Immature natural killer cell (primary cell): ENCODE measurements around the gene CDH11. TPM values are rescaled to one million over a fixed set of nuclear protein-coding genes. Genes with fewer than 3 reads are reported as not detected.

Experiments
- DNase-seq, 3 donors: peaks; one replicate each; pipeline ENCODE4 v3.0.0; 2022; ENCODE audit warnings: mixed read lengths in 1 of 3
- H3K27ac Mint-ChIP-seq, 6 donors: one replicate each; pipeline ENCODE4 v1.8.0; 2020; ENCODE audit warnings: mixed read lengths in 6 of 6, mild to moderate bottlenecking in 5 of 6, inconsistent platforms in 4 of 6, moderate library complexity in 3 of 6
- H3K27me3 Mint-ChIP-seq, 3 donors: one replicate each; pipeline ENCODE4 v1.8.0; 2020 to 2021; ENCODE audit warnings: low read depth in 3 of 3, mild to moderate bottlenecking in 3 of 3, mixed read lengths in 3 of 3, moderate library complexity in 3 of 3, inconsistent platforms in 1 of 3
- H3K36me3 Mint-ChIP-seq, 3 donors: one replicate each; pipeline ENCODE4 v1.8.0; 2020; ENCODE audit warnings: mixed read lengths in 3 of 3, inconsistent platforms in 2 of 3, mild to moderate bottlenecking in 2 of 3
- H3K4me1 Mint-ChIP-seq, 2 donors: one replicate each; pipeline ENCODE4 v1.8.0; 2020; ENCODE audit warnings: inconsistent platforms in 2 of 2, mild to moderate bottlenecking in 2 of 2, mixed read lengths in 2 of 2, moderate library complexity in 1 of 2
- H3K4me3 Mint-ChIP-seq, 5 donors: one replicate each; pipeline ENCODE4 v1.8.0; 2020; ENCODE audit warnings: mild to moderate bottlenecking in 5 of 5, mixed read lengths in 5 of 5, inconsistent platforms in 3 of 5, moderate library complexity in 3 of 5
- H3K9me3 Mint-ChIP-seq, 6 donors: one replicate each; pipeline ENCODE4 v1.8.0; 2020; ENCODE audit warnings: mild to moderate bottlenecking in 6 of 6, mixed read lengths in 6 of 6, inconsistent platforms in 4 of 6, moderate library complexity in 3 of 6
- polyA plus RNA-seq, 3 donors: library from polyadenylated mRNA; unstranded; fragments of 300-500 nt; fragmentation: Illumina TruSeq; gene quantifications; one replicate each; pipeline ENCODE4 v1.2.3, GENCODE V29; 2021

The CDH11 gene
- polyA plus RNA-seq, 3 donors from 2014 or later: not detected

- peaks cover 0 to 23% (median 5%) of the 10 kb centered on the region in 6 donors for H3K9me3 Mint-ChIP-seq
- no peak for DNase-seq
- peaks cover 0 to 4% (median 0%) of the 10 kb centered on the region in 3 donors for H3K27me3 Mint-ChIP-seq
- H3K27ac Mint-ChIP-seq: no peak overlapping the region
- H3K4me3 Mint-ChIP-seq: no peak overlapping the region
- no peaks in the 10 kb centered on the region for H3K4me1 Mint-ChIP-seq
- H3K36me3 Mint-ChIP-seq: no peaks in the 10 kb centered on the region
Observed at GRCh38 chr16:65059406-65059980, 62.4 kb downstream of the CDH11 start.

- H3K4me3 Mint-ChIP-seq: peak overlapping the region in 1 of 5 donors; percentile 15
- no peak for DNase-seq
- no peaks in the 10 kb centered on the region for H3K36me3 Mint-ChIP-seq
- no peak overlapping the region for H3K27ac Mint-ChIP-seq
- peaks cover 0 to 4% (median 0%) of the 10 kb centered on the region in 3 donors for H3K27me3 Mint-ChIP-seq
- no peaks in the 10 kb centered on the region for H3K4me1 Mint-ChIP-seq
- H3K9me3 Mint-ChIP-seq: peaks cover 0 to 31% (median 10%) of the 10 kb centered on the region in 6 donors
Observed at GRCh38 chr16:65057184-65057583, 64.7 kb downstream of the CDH11 start.

DNA sequence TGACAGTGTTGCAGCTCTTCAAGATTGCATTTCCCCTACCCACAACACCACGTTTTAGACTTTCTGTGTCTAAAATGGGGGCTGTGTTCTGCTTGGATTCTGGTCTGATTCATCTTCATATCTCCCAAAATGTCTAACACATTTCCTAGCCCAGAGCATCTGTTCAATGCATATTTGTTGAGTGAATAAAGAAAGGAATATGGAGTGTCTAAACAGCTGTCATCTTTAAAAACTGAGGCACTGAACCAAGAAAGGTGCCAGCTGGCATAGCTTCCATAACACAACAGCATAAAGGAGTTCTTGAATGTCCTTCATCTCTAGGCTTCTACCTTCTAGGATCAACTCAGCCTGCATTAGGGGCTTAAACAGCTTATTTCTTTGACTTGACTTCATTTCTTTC lies 67.4 kb downstream of the CDH11 start:
- Mint-ChIP-seq H3K4me3 (no peak overlapping the region), H3K9me3 (peaks cover 0 to 27% (median 7%) of the 10 kb centered on the region in 6 donors), H3K4me1 (no peaks in the 10 kb centered on the region), H3K27ac (no peak overlapping the region), H3K36me3 (no peaks in the 10 kb centered on the region), H3K27me3 (peaks cover 0 to 4% (median 0%) of the 10 kb centered on the region in 3 donors)
- DNase-seq: no peak

DNA sequence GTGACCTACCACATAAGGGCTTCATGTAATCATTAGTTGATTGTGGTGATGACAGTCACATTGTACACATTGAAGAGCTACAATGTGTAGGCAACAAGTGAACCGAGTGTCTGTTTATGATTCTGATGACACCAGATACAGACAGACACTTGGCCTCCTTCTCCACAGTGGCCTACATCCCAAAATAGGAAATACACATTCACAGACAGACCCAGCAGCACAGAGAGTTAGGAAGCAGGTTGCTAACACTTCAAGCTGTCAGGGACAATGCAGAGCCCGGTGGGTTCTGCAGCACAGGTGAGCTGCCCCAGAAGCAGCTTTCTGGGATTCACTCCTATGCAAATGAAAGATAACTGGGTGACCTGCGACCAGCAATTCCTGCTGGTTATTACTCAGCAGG lies 72.2 kb downstream of the CDH11 start:
- Mint-ChIP-seq H3K36me3 (no peaks in the 10 kb centered on the region), H3K4me1 (no peaks in the 10 kb centered on the region), H3K27ac (no peak overlapping the region), H3K4me3 (no peak overlapping the region), H3K27me3 (peaks cover 0 to 4% (median 0%) of the 10 kb centered on the region in 3 donors), H3K9me3 (peaks cover 0 to 19% (median 6%) of the 10 kb centered on the region in 6 donors)
- DNase-seq: no peak

- Mint-ChIP-seq H3K9me3 (peaks cover 0 to 17% (median 4%) of the 10 kb centered on the region in 6 donors), H3K27me3 (peaks cover 0 to 8% (median 0%) of the 10 kb centered on the region in 3 donors), H3K4me1 (no peaks in the 10 kb centered on the region), H3K27ac (no peak overlapping the region), H3K4me3 (no peak overlapping the region), H3K36me3 (no peaks in the 10 kb centered on the region)
- DNase-seq: no peak
Observed at GRCh38 chr16:65045961-65046360, 75.9 kb downstream of the CDH11 start.

DNA sequence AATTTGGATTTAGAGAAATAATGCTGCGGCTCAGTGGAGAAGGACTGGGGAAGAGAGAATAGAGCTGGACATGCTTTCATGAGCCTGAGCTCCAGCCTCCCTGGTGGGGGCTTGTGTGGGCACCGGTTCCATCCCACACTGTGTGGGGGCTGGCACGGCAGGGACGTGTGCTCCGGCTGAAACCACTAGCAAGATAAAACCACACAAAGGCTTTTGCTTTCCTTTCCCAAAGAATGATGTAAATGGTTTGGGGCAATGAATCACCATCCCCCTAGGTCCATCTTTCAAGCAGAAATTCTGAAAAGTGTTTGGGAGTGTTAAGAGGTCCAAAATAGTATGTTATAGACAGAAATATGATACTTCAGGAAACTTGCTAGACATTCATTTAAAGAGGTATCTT lies 77.0 kb downstream of the CDH11 start:
- Mint-ChIP-seq H3K9me3 (peaks cover 0 to 20% (median 4%) of the 10 kb centered on the region in 6 donors), H3K27ac (no peak overlapping the region), H3K4me3 (no peak overlapping the region), H3K27me3 (peaks cover 0 to 8% (median 0%) of the 10 kb centered on the region in 3 donors), H3K36me3 (no peaks in the 10 kb centered on the region), H3K4me1 (no peaks in the 10 kb centered on the region)
- DNase-seq: no peak

- H3K4me1 Mint-ChIP-seq: no peaks in the 10 kb centered on the region
- no peak overlapping the region for H3K4me3 Mint-ChIP-seq
- H3K27ac Mint-ChIP-seq: no peak overlapping the region
- no peaks in the 10 kb centered on the region for H3K36me3 Mint-ChIP-seq
- H3K27me3 Mint-ChIP-seq: peaks cover 0 to 4% (median 0%) of the 10 kb centered on the region in 3 donors
- H3K9me3 Mint-ChIP-seq: peaks cover 0 to 20% (median 4%) of the 10 kb centered on the region in 6 donors
- DNase-seq: no peak
Observed at GRCh38 chr16:65044026-65044425, 77.8 kb downstream of the CDH11 start.

- H3K4me1 Mint-ChIP-seq: no peaks in the 10 kb centered on the region
- peaks cover 0 to 20% (median 4%) of the 10 kb centered on the region in 6 donors for H3K9me3 Mint-ChIP-seq
- no peak overlapping the region for H3K27ac Mint-ChIP-seq
- no peak overlapping the region for H3K4me3 Mint-ChIP-seq
- no peaks in the 10 kb centered on the region for H3K36me3 Mint-ChIP-seq
- peaks cover 0 to 3% (median 0%) of the 10 kb centered on the region in 3 donors for H3K27me3 Mint-ChIP-seq
- DNase-seq: no peak
Observed at GRCh38 chr16:65042438-65043365, 79.2 kb downstream of the CDH11 start.

- H3K9me3 Mint-ChIP-seq: peaks cover 0 to 23% (median 5%) of the 10 kb centered on the region in 6 donors
- H3K4me1 Mint-ChIP-seq: no peaks in the 10 kb centered on the region
- no peak overlapping the region for H3K4me3 Mint-ChIP-seq
- DNase-seq: no peak
- H3K27ac Mint-ChIP-seq: no peak overlapping the region
- H3K27me3 Mint-ChIP-seq: peaks cover 0 to 3% (median 0%) of the 10 kb centered on the region in 3 donors
- H3K36me3 Mint-ChIP-seq: no peaks in the 10 kb centered on the region
Observed at GRCh38 chr16:65041667-65042066, 80.2 kb downstream of the CDH11 start.

GRCh38 chr16:65038100-65038499 lies 83.8 kb downstream of the CDH11 start:
- H3K9me3 Mint-ChIP-seq: peaks cover 0 to 26% (median 6%) of the 10 kb centered on the region in 6 donors
- no peaks in the 10 kb centered on the region for H3K36me3 Mint-ChIP-seq
- no peak for DNase-seq
- no peak overlapping the region for H3K4me3 Mint-ChIP-seq
- peaks cover 0 to 2% (median 0%) of the 10 kb centered on the region in 3 donors for H3K27me3 Mint-ChIP-seq
- no peak overlapping the region for H3K27ac Mint-ChIP-seq
- no peaks in the 10 kb centered on the region for H3K4me1 Mint-ChIP-seq

- Mint-ChIP-seq H3K9me3 (peaks cover 0 to 26% (median 6%) of the 10 kb centered on the region in 6 donors), H3K36me3 (no peaks in the 10 kb centered on the region), H3K27ac (no peak overlapping the region), H3K4me3 (no peak overlapping the region), H3K27me3 (peaks cover 0 to 1% (median 0%) of the 10 kb centered on the region in 3 donors), H3K4me1 (no peaks in the 10 kb centered on the region)
- DNase-seq: no peak
Observed at GRCh38 chr16:65037556-65037955, 84.3 kb downstream of the CDH11 start.

DNA sequence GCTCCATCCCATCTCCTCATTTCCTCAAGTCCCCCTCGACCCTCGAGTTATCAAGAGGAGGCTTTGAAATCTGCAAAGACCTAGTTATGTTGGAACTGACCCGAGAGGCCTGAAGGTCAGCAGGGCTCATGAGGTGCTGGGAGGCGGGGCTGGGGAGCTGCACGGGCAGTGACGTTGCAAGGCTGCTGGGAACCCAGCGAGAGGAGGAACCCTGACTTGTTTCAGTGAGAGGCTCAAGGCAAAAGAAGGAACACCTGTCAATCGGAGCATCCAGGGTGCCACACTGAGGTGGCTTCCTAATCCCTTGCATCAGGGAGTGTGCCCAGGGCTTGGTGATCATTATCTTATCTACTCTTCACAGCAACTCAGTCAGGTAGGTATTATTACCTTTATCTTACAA lies 86.9 kb downstream of the CDH11 start:
- peaks cover 0 to 1% (median 0%) of the 10 kb centered on the region in 3 donors for H3K27me3 Mint-ChIP-seq
- no peak overlapping the region for H3K27ac Mint-ChIP-seq
- no peaks in the 10 kb centered on the region for H3K4me1 Mint-ChIP-seq

DNA sequence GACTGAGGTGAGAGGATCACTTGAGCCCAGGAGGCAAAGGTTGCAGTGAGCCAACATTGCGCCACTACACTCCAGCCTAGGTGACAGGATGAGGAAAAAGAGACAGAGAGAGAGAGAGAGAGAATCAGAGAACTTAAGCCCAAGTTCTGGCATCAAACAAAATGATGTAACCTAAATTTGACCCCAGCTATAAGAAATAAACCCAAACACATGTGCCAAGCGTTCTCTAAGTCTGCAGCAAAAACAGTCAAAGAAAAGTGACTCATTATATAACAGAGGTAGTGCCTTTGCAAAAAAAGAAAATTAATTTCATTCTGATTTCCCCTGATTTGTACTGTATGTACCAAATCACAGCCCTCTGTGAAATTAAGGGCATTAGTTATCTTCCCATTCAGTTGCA lies 89.5 kb downstream of the CDH11 start:
- no peak overlapping the region for H3K4me3 Mint-ChIP-seq

More for the DNA sequence above, 86.9 kb downstream of the CDH11 start:
- no peak overlapping the region for H3K4me3 Mint-ChIP-seq
- DNase-seq: no peak
- no peaks in the 10 kb centered on the region for H3K36me3 Mint-ChIP-seq
- peaks cover 0 to 36% (median 4%) of the 10 kb centered on the region in 6 donors for H3K9me3 Mint-ChIP-seq

GRCh38 chr16:65024767-65025178 lies 97.1 kb downstream of the CDH11 start:
- Mint-ChIP-seq H3K27me3 (no peaks in the 10 kb centered on the region), H3K27ac (no peak overlapping the region), H3K36me3 (no peaks in the 10 kb centered on the region), H3K4me1 (no peaks in the 10 kb centered on the region), H3K4me3 (no peak overlapping the region), H3K9me3 (peaks cover 0 to 23% (median 13%) of the 10 kb centered on the region in 6 donors)
- DNase-seq: no peak

More for the DNA sequence above, 89.5 kb downstream of the CDH11 start:
- Mint-ChIP-seq H3K27me3 (peaks cover 0 to 1% (median 0%) of the 10 kb centered on the region in 3 donors), H3K36me3 (no peaks in the 10 kb centered on the region), H3K9me3 (peaks cover 0 to 41% (median 6%) of the 10 kb centered on the region in 6 donors), H3K27ac (no peak overlapping the region), H3K4me1 (no peaks in the 10 kb centered on the region)
- DNase-seq: no peak
